Peyer's patch (tissue), 4 donors: ENCODE data around the gene JUNB. TPM values are rescaled to one million over a fixed set of nuclear protein-coding genes. Genes with fewer than 3 reads are reported as not detected.
A peak's percentile ranks its signal among the peaks of the same experiment; 100 is the strongest.

ENCODE experiments used
- DNase-seq, 3 donors: peaks; one replicate each; pipeline ENCODE4 v3.0.0-alpha.2; 2017 to 2019
- H3K27ac ChIP-seq, 4 donors: fragments of 200-600 bp; sonication (generic); one replicate each; pipeline ENCODE4 v1.5.1; 2016 to 2019
- H3K27me3 ChIP-seq, 2 donors: fragments of 200-600 bp; sonication (generic); one replicate each; pipeline ENCODE4 v1.5.1; 2019
- H3K36me3 ChIP-seq, 3 donors: fragments of 200-600 bp; sonication (generic); one replicate each; pipeline ENCODE4 v1.5.1; 2016 to 2019
- H3K4me1 ChIP-seq, 4 donors: fragments of 200-600 bp; sonication (generic); one replicate each; pipeline ENCODE4 v1.5.1; 2016 to 2019
- H3K4me3 ChIP-seq, 4 donors: fragments of 200-600 bp; sonication (generic); 1 replicate in 3 of 4; 2 replicates in 1 of 4; pipeline ENCODE4 v1.5.1; 2016 to 2019; ENCODE audit warnings: mild to moderate bottlenecking in 1 of 4
- H3K9me3 ChIP-seq, 4 donors: fragments of 200-600 bp; sonication (generic); one replicate each; pipeline ENCODE4 v1.5.1; 2016 to 2019; ENCODE audit warnings: mild to moderate bottlenecking in 1 of 4
- CTCF ChIP-seq, 6 experiments: fragments of 450-650 bp in 4 of 6; fragments of 200-600 bp in 2 of 6; sonication (generic) in 1 of 6; IDR thresholded peaks; one replicate each; pipeline ENCODE4 v1.5.1; 2017 to 2019; ENCODE audit warnings: antibody characterized with exemption in 6 of 6, mild to moderate bottlenecking in 3 of 6, moderate library complexity in 1 of 6
- POLR2A ChIP-seq, 2 donors: fragments of 450-650 bp; IDR thresholded peaks; one replicate each; pipeline ENCODE4 v1.5.1; 2017; ENCODE audit warnings: antibody characterized with exemption in 2 of 2, mild to moderate bottlenecking in 2 of 2, moderate library complexity in 2 of 2
- total RNA-seq, 4 donors: library from RNA; depleted of rRNA; stranded (reverse); fragments of >200 nt; gene quantifications; one replicate each; pipeline ENCODE4 v1.1.0, GENCODE V29; 2016

The JUNB gene
- total RNA-seq, 4 donors from 2014 or later, result 111 to 324 (median 152) TPM

GRCh38 chr19:12759686-12760085 is 31.6 kb upstream of the JUNB start:
- H3K4me1 ChIP-seq, result peaks cover 0 to 11% (median 4%) of the 10 kb centered on the region in 4 donors
- no peak overlapping the region for H3K4me3 ChIP-seq
- no peaks in the 10 kb centered on the region for H3K27me3 ChIP-seq
- peaks cover 0 to 22% (median 0%) of the 10 kb centered on the region in 3 donors for H3K36me3 ChIP-seq
- TF ChIP-seq POLR2A (IDR thresholded peaks at IDR 0.05) (no peak), CTCF (IDR thresholded peaks at IDR 0.05) (no peak)
- no peak overlapping the region for H3K27ac ChIP-seq
- no peak for DNase-seq
- no peaks in the 10 kb centered on the region for H3K9me3 ChIP-seq

DNA sequence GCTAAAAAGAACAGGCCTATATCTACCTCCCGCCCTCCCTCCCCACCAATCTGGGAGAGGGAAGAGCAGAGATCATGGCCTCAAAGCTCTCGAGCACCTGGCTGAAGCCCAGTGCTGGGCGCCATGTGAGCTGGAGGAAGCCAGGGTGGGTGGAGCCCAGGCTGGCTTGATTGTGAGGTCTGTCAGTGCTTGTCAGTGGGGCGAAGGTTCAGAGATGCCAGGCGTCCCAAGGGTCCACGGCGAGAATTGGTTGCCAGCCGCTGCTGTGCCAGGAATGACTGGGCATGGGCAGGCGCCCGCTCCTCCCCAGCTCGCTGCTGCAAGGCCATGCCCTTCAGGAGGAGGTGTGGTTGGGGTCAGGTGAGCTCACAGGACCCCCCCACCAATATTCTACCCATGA is 28.2 kb upstream of the JUNB start:
- TF ChIP-seq CTCF (IDR thresholded peaks at IDR 0.05) (no peak), POLR2A (IDR thresholded peaks at IDR 0.05) (no peak)
- Histone ChIP-seq H3K9me3 (no peaks in the 10 kb centered on the region), H3K27ac (no peak overlapping the region), H3K36me3 (peaks cover 0 to 34% (median 0%) of the 10 kb centered on the region in 3 donors), H3K4me3 (no peak overlapping the region), H3K27me3 (no peaks in the 10 kb centered on the region), H3K4me1 (peaks cover 0 to 7% (median 0%) of the 10 kb centered on the region in 4 donors)
- DNase-seq, result no peak

- no peak for DNase-seq
- H3K4me3 ChIP-seq, result no peak overlapping the region
- peaks cover 0 to 37% (median 0%) of the 10 kb centered on the region in 3 donors for H3K36me3 ChIP-seq
- H3K4me1 ChIP-seq, result peaks cover 0 to 7% (median 0%) of the 10 kb centered on the region in 4 donors
- H3K9me3 ChIP-seq, result no peaks in the 10 kb centered on the region
- H3K27ac ChIP-seq, result no peak overlapping the region
- no peaks in the 10 kb centered on the region for H3K27me3 ChIP-seq
- TF ChIP-seq POLR2A (IDR thresholded peaks at IDR 0.05), result no peak
- no peak for TF ChIP-seq CTCF (IDR thresholded peaks at IDR 0.05)
Measured at GRCh38 chr19:12764698-12765097, 26.6 kb upstream of the JUNB start.

DNA sequence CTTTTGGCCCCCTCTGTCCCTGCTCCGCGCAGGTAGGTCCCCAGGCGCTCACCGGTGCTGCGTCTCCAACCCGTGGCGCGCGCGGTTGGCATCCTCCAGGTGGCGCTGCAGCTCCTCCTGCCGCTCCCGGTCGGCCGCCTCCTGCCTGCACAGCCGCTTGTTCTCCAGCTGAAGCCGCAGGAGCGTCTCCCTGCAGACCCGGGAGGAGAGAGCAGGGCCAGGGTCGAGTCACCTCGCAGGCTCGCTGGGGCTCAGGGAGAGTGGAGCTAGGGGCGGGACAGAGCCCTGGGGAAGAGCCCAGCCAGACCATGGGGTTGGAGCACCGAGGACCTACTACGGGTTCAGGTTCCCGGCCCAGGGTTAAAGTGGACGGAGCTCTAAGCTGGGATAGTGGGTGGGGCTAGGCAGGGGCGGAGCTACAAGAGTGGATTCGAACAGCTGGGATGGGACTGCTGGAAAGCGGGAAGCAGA is 25.2 kb upstream of the JUNB start:
- Histone ChIP-seq H3K9me3 (no peaks in the 10 kb centered on the region), H3K27me3 (no peaks in the 10 kb centered on the region), H3K36me3 (peaks cover 0 to 50% (median 0%) of the 10 kb centered on the region in 3 donors), H3K4me3 (peak overlapping the region in 3 of 4 donors; percentile 26 to 48 (median 38)), H3K27ac (peak overlapping the region in 3 of 4 donors; percentile 52 to 71 (median 52)), H3K4me1 (peaks cover 0 to 7% (median 2%) of the 10 kb centered on the region in 4 donors)
- TF ChIP-seq CTCF (IDR thresholded peaks at IDR 0.05) (peak; percentile 64 to 97 (median 74)), POLR2A (IDR thresholded peaks at IDR 0.05) (peak in 1 of 2 donors; percentile 68)
- DNase-seq, result peak; percentile 82 to 94 (median 87)

DNA sequence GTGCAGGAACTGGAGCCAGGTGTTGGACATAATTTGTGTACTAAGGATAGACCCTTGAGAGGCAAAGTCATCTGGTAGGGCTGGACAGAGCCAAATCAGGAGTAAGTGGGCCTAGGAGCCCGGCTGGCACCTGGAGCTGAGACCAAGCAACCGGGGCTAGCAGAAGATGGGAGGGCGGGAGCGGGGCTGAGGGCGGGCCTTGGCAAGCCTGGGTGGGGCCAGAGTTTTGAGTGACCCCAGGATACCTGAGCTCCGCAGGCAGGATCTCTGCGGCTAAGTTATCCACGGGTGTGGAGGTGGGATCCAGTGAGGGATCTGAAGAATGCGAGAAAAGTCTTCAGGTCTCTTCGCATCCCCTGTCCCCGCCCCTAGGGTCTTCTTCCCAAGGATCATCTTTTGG is 24.1 kb upstream of the JUNB start:
- H3K4me3 ChIP-seq, result no peak overlapping the region
- TF ChIP-seq CTCF (IDR thresholded peaks at IDR 0.05) (no peak), POLR2A (IDR thresholded peaks at IDR 0.05) (no peak)
- H3K4me1 ChIP-seq, result peaks cover 0 to 7% (median 2%) of the 10 kb centered on the region in 4 donors
- H3K9me3 ChIP-seq, result no peaks in the 10 kb centered on the region
- no peak overlapping the region for H3K27ac ChIP-seq
- no peaks in the 10 kb centered on the region for H3K27me3 ChIP-seq
- no peak for DNase-seq
- peaks cover 0 to 53% (median 0%) of the 10 kb centered on the region in 3 donors for H3K36me3 ChIP-seq
